ENCODE results near the gene CCDC182.
A peak's percentile ranks its signal among the peaks of the same experiment; 100 is the strongest.

CCDC182 gene

DNA sequence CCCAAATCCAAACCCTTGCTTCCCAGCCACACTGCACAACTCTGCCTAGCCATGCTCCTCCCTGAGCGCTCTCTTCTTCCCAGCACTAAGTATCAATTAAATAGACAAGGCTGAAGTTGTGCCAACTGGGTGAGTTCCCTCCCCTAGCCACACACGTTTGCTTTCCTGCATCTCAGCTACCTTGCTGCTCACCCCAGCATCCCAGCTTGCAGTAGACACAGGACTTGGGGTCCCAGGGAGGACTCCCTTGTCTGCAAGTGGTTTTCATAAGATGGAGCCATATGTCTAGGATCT lies 4.9 kb downstream of the CCDC182 start:
- Histone ChIP-seq H3K4me1 (ENCODE audit: control insufficient read depth, insufficient read depth, low read depth, low read length) (no peaks in the 10 kb centered on the region), H2AFZ (ENCODE audit: low read depth, low read length) (no peak overlapping the region), H2AK5ac (ENCODE audit: low read length, severe bottlenecking) (no peak overlapping the region), H3K23ac (ENCODE audit: low read length in 2 of 2) (no peak overlapping the region), H3K4me3 (ENCODE audit: insufficient read depth in 1 of 2, low read depth in 1 of 2, low read length in 2 of 2) (no peak overlapping the region), H4K8ac (ENCODE audit: low read length) (no peak overlapping the region), H3K4me2 (ENCODE audit: low read length, poor library complexity, severe bottlenecking) (no peak overlapping the region), H3K27ac (ENCODE audit: low read length, poor library complexity, severe bottlenecking) (no peak overlapping the region), H3K9me3 (ENCODE audit: control insufficient read depth, low read length) (peaks cover 3% of the 10 kb centered on the region), H2BK12ac (ENCODE audit: low read length in 2 of 2) (no peak overlapping the region), H3K4ac (ENCODE audit: low read depth in 1 of 2, low read length in 2 of 2) (no peak overlapping the region), H3K79me1 (replicated peaks; ENCODE audit: low read length, poor library complexity, severe bottlenecking) (no peaks in the 10 kb centered on the region), H3K14ac (ENCODE audit: low read length in 2 of 2) (no peak overlapping the region), H3K9ac (ENCODE audit: low read length) (no peak overlapping the region), H2BK5ac (ENCODE audit: low read depth, low read length, poor library complexity, severe bottlenecking) (no peak overlapping the region), H3K18ac (ENCODE audit: low read depth in 1 of 2, low read length in 2 of 2) (no peak overlapping the region), H4K91ac (ENCODE audit: low read length) (no peak overlapping the region), H2BK120ac (ENCODE audit: low read depth, low read length) (no peak overlapping the region), H2BK15ac (ENCODE audit: low read depth, poor library complexity, severe bottlenecking) (no peak overlapping the region), H3K27me3 (ENCODE audit: control insufficient read depth in 1 of 2, insufficient read depth in 1 of 2, low read length in 2 of 2) (peaks cover 54 to 78% of the 10 kb centered on the region in 2 experiments), H3K36me3 (ENCODE audit: control insufficient read depth in 1 of 2, insufficient read depth in 2 of 2, low read depth in 1 of 2, low read length in 2 of 2) (no peaks in the 10 kb centered on the region)
- 55% methylated on average over 2 of the region's 2 CpGs for WGBS
- no peak for DNase-seq

DNA sequence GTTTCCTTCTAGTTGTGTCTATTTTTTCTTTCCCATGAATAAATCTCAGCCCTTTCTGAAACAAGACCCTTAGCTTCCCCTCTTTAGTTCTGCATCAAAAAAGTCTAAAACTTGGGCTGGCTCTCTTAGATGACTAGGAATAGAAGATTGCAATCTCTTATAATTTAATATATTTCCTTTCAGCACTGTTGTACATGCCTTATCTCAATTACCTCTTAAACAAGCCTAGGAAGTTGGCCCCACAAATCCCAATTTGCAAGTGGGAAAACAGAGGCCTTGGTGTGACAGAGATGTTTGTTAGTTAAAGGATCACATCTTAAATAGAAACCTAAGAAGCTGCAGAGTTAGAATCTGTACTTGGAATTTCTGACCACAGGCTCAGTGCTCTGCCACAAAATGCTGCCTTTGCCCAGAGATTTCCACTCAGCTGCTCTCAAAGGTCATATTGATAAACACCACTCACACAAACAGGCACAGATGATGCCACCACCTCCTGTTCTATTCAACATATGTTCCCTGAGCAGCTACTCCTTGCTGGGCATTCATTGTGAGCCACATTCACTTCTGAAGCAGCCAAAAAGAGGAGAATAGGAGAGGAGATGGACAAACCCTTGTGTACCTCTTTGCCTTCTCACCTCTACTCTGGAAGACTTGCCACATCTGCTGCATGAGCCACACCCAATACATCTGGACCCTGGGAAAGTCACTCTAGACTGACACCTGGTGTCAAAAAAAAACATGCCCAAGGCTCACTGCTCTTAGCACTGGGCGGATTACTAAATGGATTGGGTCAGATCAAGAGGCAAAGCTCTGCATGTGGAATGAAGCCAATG lies 5.5 kb downstream of the CCDC182 start:
- H3K9me3 ChIP-seq (ENCODE audit: control insufficient read depth, low read length), result peaks cover 3% of the 10 kb centered on the region
- no peak overlapping the region for H4K91ac ChIP-seq (ENCODE audit: low read length)
- H3K27ac ChIP-seq (ENCODE audit: low read length, poor library complexity, severe bottlenecking), result no peak overlapping the region
- H2BK5ac ChIP-seq (ENCODE audit: low read depth, low read length, poor library complexity, severe bottlenecking), result no peak overlapping the region
- H2AFZ ChIP-seq (ENCODE audit: low read depth, low read length), result no peak overlapping the region
- 79% methylated on average over 1 of the region's 1 CpG for WGBS
- peaks cover 48 to 77% of the 10 kb centered on the region in 2 experiments for H3K27me3 ChIP-seq (ENCODE audit: control insufficient read depth in 1 of 2, insufficient read depth in 1 of 2, low read length in 2 of 2)
- H3K9ac ChIP-seq (ENCODE audit: low read length), result no peak overlapping the region
- H3K79me1 ChIP-seq (replicated peaks; ENCODE audit: low read length, poor library complexity, severe bottlenecking), result no peaks in the 10 kb centered on the region
- no peak overlapping the region for H3K4ac ChIP-seq (ENCODE audit: low read depth in 1 of 2, low read length in 2 of 2)
- H2BK15ac ChIP-seq (ENCODE audit: low read depth, poor library complexity, severe bottlenecking), result no peak overlapping the region
- H2AK5ac ChIP-seq (ENCODE audit: low read length, severe bottlenecking), result no peak overlapping the region
- no peak overlapping the region for H3K14ac ChIP-seq (ENCODE audit: low read length in 2 of 2)
- peak; percentile 24 for DNase-seq
- H3K18ac ChIP-seq (ENCODE audit: low read depth in 1 of 2, low read length in 2 of 2), result no peak overlapping the region
- no peaks in the 10 kb centered on the region for H3K4me1 ChIP-seq (ENCODE audit: control insufficient read depth, insufficient read depth, low read depth, low read length)
- no peak overlapping the region for H3K4me2 ChIP-seq (ENCODE audit: low read length, poor library complexity, severe bottlenecking)
- H4K8ac ChIP-seq (ENCODE audit: low read length), result no peak overlapping the region
- H3K36me3 ChIP-seq (ENCODE audit: control insufficient read depth in 1 of 2, insufficient read depth in 2 of 2, low read depth in 1 of 2, low read length in 2 of 2), result no peaks in the 10 kb centered on the region
- no peak overlapping the region for H2BK120ac ChIP-seq (ENCODE audit: low read depth, low read length)
- H3K4me3 ChIP-seq (ENCODE audit: insufficient read depth in 1 of 2, low read depth in 1 of 2, low read length in 2 of 2), result no peak overlapping the region
- H2BK12ac ChIP-seq (ENCODE audit: low read length in 2 of 2), result no peak overlapping the region
- H3K23ac ChIP-seq (ENCODE audit: low read length in 2 of 2), result no peak overlapping the region

DNA sequence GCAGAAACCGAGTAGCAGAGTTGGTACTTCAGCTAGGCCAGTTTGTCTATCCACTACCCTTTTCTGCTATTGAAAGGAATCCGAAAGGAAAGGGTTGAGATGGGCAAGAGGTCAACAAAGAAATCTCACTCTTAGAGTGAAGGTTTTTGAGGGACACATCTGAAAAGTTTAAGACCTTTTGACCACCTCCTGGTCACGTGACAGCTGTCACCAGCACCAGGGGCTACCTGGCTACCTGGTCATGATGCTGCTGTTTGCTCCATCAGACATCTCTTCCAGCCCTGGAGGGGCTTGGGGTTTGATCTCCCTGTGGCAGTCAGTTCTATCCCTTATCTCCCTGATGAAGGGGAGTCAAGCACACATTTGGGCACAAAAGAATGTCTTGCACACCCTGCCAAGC lies 7.6 kb downstream of the CCDC182 start:
- H2AK5ac ChIP-seq (ENCODE audit: low read length, severe bottlenecking), result no peak overlapping the region
- no peak overlapping the region for H3K9ac ChIP-seq (ENCODE audit: low read length)
- no peak for DNase-seq
- no peak overlapping the region for H2BK5ac ChIP-seq (ENCODE audit: low read depth, low read length, poor library complexity, severe bottlenecking)
- peaks cover 3% of the 10 kb centered on the region for H3K9me3 ChIP-seq (ENCODE audit: control insufficient read depth, low read length)
- H3K79me1 ChIP-seq (replicated peaks; ENCODE audit: low read length, poor library complexity, severe bottlenecking), result no peaks in the 10 kb centered on the region
- H3K27me3 ChIP-seq (ENCODE audit: control insufficient read depth in 1 of 2, insufficient read depth in 1 of 2, low read length in 2 of 2), result peaks cover 50 to 75% of the 10 kb centered on the region in 2 experiments
- H2AFZ ChIP-seq (ENCODE audit: low read depth, low read length), result no peak overlapping the region
- H3K36me3 ChIP-seq (ENCODE audit: control insufficient read depth in 1 of 2, insufficient read depth in 2 of 2, low read depth in 1 of 2, low read length in 2 of 2), result no peaks in the 10 kb centered on the region
- peak overlapping the region in 1 of 2 experiments; percentile 11 for H2BK12ac ChIP-seq (ENCODE audit: low read length in 2 of 2)
- no peak overlapping the region for H3K4me3 ChIP-seq (ENCODE audit: insufficient read depth in 1 of 2, low read depth in 1 of 2, low read length in 2 of 2)
- no peak overlapping the region for H3K14ac ChIP-seq (ENCODE audit: low read length in 2 of 2)
- no peak overlapping the region for H3K18ac ChIP-seq (ENCODE audit: low read depth in 1 of 2, low read length in 2 of 2)
- no peak overlapping the region for H2BK120ac ChIP-seq (ENCODE audit: low read depth, low read length)
- no peak overlapping the region for H4K8ac ChIP-seq (ENCODE audit: low read length)
- WGBS, result 36% methylated on average over 1 of the region's 3 CpGs
- H3K23ac ChIP-seq (ENCODE audit: low read length in 2 of 2), result no peak overlapping the region
- no peak overlapping the region for H4K91ac ChIP-seq (ENCODE audit: low read length)
- no peaks in the 10 kb centered on the region for H3K4me1 ChIP-seq (ENCODE audit: control insufficient read depth, insufficient read depth, low read depth, low read length)
- H3K4ac ChIP-seq (ENCODE audit: low read depth in 1 of 2, low read length in 2 of 2), result no peak overlapping the region
- no peak overlapping the region for H3K4me2 ChIP-seq (ENCODE audit: low read length, poor library complexity, severe bottlenecking)
- no peak overlapping the region for H3K27ac ChIP-seq (ENCODE audit: low read length, poor library complexity, severe bottlenecking)
- no peak overlapping the region for H2BK15ac ChIP-seq (ENCODE audit: low read depth, poor library complexity, severe bottlenecking)

DNA sequence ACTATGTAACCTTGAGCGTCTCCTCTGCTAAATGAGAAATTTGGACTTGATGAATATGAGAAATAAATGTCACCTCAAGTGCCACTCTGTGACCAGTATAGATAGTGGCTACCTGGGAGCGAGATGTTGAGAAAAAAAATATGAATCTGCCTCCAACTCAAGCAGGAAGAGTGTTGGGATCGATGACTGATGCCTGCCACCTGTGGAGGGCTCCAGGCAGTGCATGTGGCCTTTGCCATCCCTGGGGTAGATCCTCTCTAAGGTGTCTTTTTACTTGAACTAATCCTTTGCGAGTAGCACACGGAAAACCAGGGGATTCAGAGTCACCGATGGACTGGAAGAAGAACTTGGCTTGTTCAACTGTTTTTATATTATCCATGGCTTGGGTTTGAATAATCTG lies 9.4 kb downstream of the CCDC182 start:
- DNase-seq, result no peak
- H3K14ac ChIP-seq (ENCODE audit: low read length in 2 of 2), result no peak overlapping the region
- H3K23ac ChIP-seq (ENCODE audit: low read length in 2 of 2), result no peak overlapping the region
- H2AK5ac ChIP-seq (ENCODE audit: low read length, severe bottlenecking), result no peak overlapping the region
- no peaks in the 10 kb centered on the region for H3K36me3 ChIP-seq (ENCODE audit: control insufficient read depth in 1 of 2, insufficient read depth in 2 of 2, low read depth in 1 of 2, low read length in 2 of 2)
- no peak overlapping the region for H3K18ac ChIP-seq (ENCODE audit: low read depth in 1 of 2, low read length in 2 of 2)
- H3K4me2 ChIP-seq (ENCODE audit: low read length, poor library complexity, severe bottlenecking), result no peak overlapping the region
- no peak overlapping the region for H4K91ac ChIP-seq (ENCODE audit: low read length)
- no peak overlapping the region for H2BK15ac ChIP-seq (ENCODE audit: low read depth, poor library complexity, severe bottlenecking)
- H3K9me3 ChIP-seq (ENCODE audit: control insufficient read depth, low read length), result no peaks in the 10 kb centered on the region
- H2BK120ac ChIP-seq (ENCODE audit: low read depth, low read length), result no peak overlapping the region
- H3K4me3 ChIP-seq (ENCODE audit: insufficient read depth in 1 of 2, low read depth in 1 of 2, low read length in 2 of 2), result no peak overlapping the region
- H4K8ac ChIP-seq (ENCODE audit: low read length), result no peak overlapping the region
- H3K4ac ChIP-seq (ENCODE audit: low read depth in 1 of 2, low read length in 2 of 2), result no peak overlapping the region
- H3K79me1 ChIP-seq (replicated peaks; ENCODE audit: low read length, poor library complexity, severe bottlenecking), result no peaks in the 10 kb centered on the region
- no peaks in the 10 kb centered on the region for H3K4me1 ChIP-seq (ENCODE audit: control insufficient read depth, insufficient read depth, low read depth, low read length)
- no peak overlapping the region for H2BK12ac ChIP-seq (ENCODE audit: low read length in 2 of 2)
- H2BK5ac ChIP-seq (ENCODE audit: low read depth, low read length, poor library complexity, severe bottlenecking), result no peak overlapping the region
- no peak overlapping the region for H2AFZ ChIP-seq (ENCODE audit: low read depth, low read length)
- 75% methylated on average over 6 of the region's 6 CpGs for WGBS
- H3K9ac ChIP-seq (ENCODE audit: low read length), result no peak overlapping the region
- no peak overlapping the region for H3K27ac ChIP-seq (ENCODE audit: low read length, poor library complexity, severe bottlenecking)
- H3K27me3 ChIP-seq (ENCODE audit: control insufficient read depth in 1 of 2, insufficient read depth in 1 of 2, low read length in 2 of 2), result peaks cover 52 to 73% of the 10 kb centered on the region in 2 experiments
